22Rv1 (cell line): ENCODE measurements around the gene ZNF500.

Experiments used
- CTCF ChIP-seq: fragments of 450-650 bp; IDR thresholded peaks from 2 replicates; pipeline ENCODE4 v1.5.1; 2017; ENCODE audit warnings: mild to moderate bottlenecking
- ZFX ChIP-seq: fragments of 450-650 bp; IDR thresholded peaks from 2 replicates; pipeline ENCODE4 v1.6.1; 2017; ENCODE audit warnings: antibody characterized with exemption, borderline replicate concordance

GRCh38 chr16:4811242-4811641 is 44.3 kb upstream of the ZNF500 start:
- TF ChIP-seq CTCF (no peak), ZFX (no peak)
